DOHH2 (cell line): ENCODE results near the gene CRX.
"Not testable (repeated sequence)": the region's sequence is repeated elsewhere in the genome, so short reads cannot be mapped to it uniquely, and the experiment has no call there.

ENCODE experiments used
- H3F3A ChIP-seq: fragments of 200-600 bp; sonication (generic), shearing (Covaris generic); 2 replicates; pipeline ENCODE4 v1.6.0; 2016; ENCODE audit warnings: antibody characterized with exemption, mild to moderate bottlenecking; ENCODE audit not compliant: control insufficient read depth, insufficient read depth
- H3K27ac ChIP-seq: fragments of 200-600 bp; sonication (generic); 2 replicates; pipeline ENCODE4 v1.5.1; 2014; ENCODE audit warnings: low read depth, mild to moderate bottlenecking, low read length, moderate library complexity
- H3K27me3 ChIP-seq: fragments of 200-600 bp; sonication (generic); 2 replicates; pipeline ENCODE4 v1.6.1; 2014; ENCODE audit warnings: mild to moderate bottlenecking, low read length, mixed read lengths; ENCODE audit not compliant: control insufficient read depth
- H3K36me3 ChIP-seq: fragments of 200-600 bp; sonication (generic); 2 replicates; pipeline ENCODE4 v1.6.1; 2014; ENCODE audit warnings: mild to moderate bottlenecking, low read length, moderate library complexity, mixed read lengths; ENCODE audit not compliant: control insufficient read depth
- H3K4me1 ChIP-seq: fragments of 200-600 bp; sonication (generic); 2 replicates; pipeline ENCODE4 v1.6.1; 2014; ENCODE audit warnings: mild to moderate bottlenecking, low read length, mixed read lengths; ENCODE audit not compliant: control insufficient read depth
- H3K4me2 ChIP-seq: fragments of 200-600 bp; sonication (generic); 2 replicates; pipeline ENCODE4 v1.6.0; 2014; ENCODE audit warnings: mild to moderate bottlenecking, low read length, moderate library complexity
- H3K4me3 ChIP-seq: fragments of 200-600 bp; sonication (generic); 2 replicates; pipeline ENCODE4 v1.5.1; 2014; ENCODE audit warnings: mild to moderate bottlenecking, low read length, mixed read lengths
- H3K79me2 ChIP-seq: fragments of 200-600 bp; sonication (generic); 2 replicates; pipeline ENCODE4 v1.6.1; 2014; ENCODE audit warnings: mild to moderate bottlenecking, low read length, mixed read lengths; ENCODE audit not compliant: control insufficient read depth
- H3K9me2 ChIP-seq: fragments of 200-600 bp; sonication (generic); replicated peaks from 2 replicates; pipeline ENCODE4 v1.6.1; 2014; ENCODE audit warnings: mild to moderate bottlenecking, low read length, mixed read lengths; ENCODE audit not compliant: control insufficient read depth
- H3K9me3 ChIP-seq: fragments of 200-600 bp; sonication (generic); 2 replicates; pipeline ENCODE4 v1.6.1; 2014; ENCODE audit warnings: antibody characterized with exemption, low read length, mixed read lengths; ENCODE audit not compliant: control insufficient read depth, insufficient read depth
- H4K20me1 ChIP-seq: fragments of 200-600 bp; sonication (generic); 2 replicates; pipeline ENCODE4 v1.6.0; 2014; ENCODE audit warnings: low read depth, mild to moderate bottlenecking, antibody characterized with exemption, low read length, moderate library complexity; ENCODE audit not compliant: control insufficient read depth, insufficient read depth
- CTCF ChIP-seq: fragments of 200-600 bp; sonication (generic); IDR thresholded peaks from one replicate; pipeline ENCODE4 v1.5.1; 2014; ENCODE audit warnings: antibody characterized with exemption, mild to moderate bottlenecking, low read depth, low read length; ENCODE audit not compliant: poor library complexity, severe bottlenecking
- EZH2phosphoT487 ChIP-seq: fragments of 200-600 bp; sonication (generic); IDR thresholded peaks from 2 replicates; pipeline ENCODE4 v1.6.1; 2017; ENCODE audit warnings: borderline replicate concordance, mild to moderate bottlenecking, antibody characterized with exemption, low read length, moderate library complexity, mixed read lengths

Gene CRX

DNA sequence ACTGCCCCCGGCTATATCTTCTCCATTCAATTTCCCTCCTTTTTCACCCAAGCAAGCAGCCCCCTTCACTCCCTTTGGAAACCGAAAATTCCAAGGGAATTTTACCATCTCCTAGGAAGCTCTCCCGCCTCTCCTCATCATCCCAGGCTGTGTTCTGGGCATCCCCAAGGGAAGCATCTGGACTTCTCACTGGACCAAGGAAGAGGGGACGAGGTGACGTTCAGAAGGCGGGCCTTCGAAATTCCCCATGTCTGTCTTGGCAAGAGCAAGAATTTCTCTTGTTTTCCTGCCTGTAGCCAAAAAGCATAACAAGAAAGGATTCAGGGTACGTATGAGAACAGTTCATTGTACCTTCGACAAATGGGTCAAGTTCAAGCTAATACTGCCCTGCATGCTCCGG is 43.4 kb downstream of the CRX start:
- H3K36me3 ChIP-seq = no peaks in the 10 kb centered on the region
- no peak overlapping the region for H3K27ac ChIP-seq
- no peaks in the 10 kb centered on the region for H3K79me2 ChIP-seq
- no peaks in the 10 kb centered on the region for H3K9me2 ChIP-seq
- no peak overlapping the region for H3K4me3 ChIP-seq
- no peak overlapping the region for H3K4me2 ChIP-seq
- TF ChIP-seq CTCF (no peak), EZH2phosphoT487 (no peak)
- H4K20me1 ChIP-seq = no peaks in the 10 kb centered on the region
- H3K4me1 ChIP-seq = no peaks in the 10 kb centered on the region
- no peaks in the 10 kb centered on the region for H3K27me3 ChIP-seq
- no peaks in the 10 kb centered on the region for H3F3A ChIP-seq
- no peaks in the 10 kb centered on the region for H3K9me3 ChIP-seq

- no peaks in the 10 kb centered on the region for H3K9me2 ChIP-seq
- H4K20me1 ChIP-seq = no peaks in the 10 kb centered on the region
- no peaks in the 10 kb centered on the region for H3K9me3 ChIP-seq
- no peaks in the 10 kb centered on the region for H3K79me2 ChIP-seq
- no peaks in the 10 kb centered on the region for H3F3A ChIP-seq
- H3K36me3 ChIP-seq = no peaks in the 10 kb centered on the region
- H3K4me1 ChIP-seq = no peaks in the 10 kb centered on the region
- no peak for TF ChIP-seq CTCF
- no peak overlapping the region for H3K4me2 ChIP-seq
- H3K4me3 ChIP-seq = no peak overlapping the region
- no peak overlapping the region for H3K27ac ChIP-seq
- H3K27me3 ChIP-seq = no peaks in the 10 kb centered on the region
These were observed 57.2 kb downstream of the CRX start for GRCh38 chr19:47878906-47879305.

DNA sequence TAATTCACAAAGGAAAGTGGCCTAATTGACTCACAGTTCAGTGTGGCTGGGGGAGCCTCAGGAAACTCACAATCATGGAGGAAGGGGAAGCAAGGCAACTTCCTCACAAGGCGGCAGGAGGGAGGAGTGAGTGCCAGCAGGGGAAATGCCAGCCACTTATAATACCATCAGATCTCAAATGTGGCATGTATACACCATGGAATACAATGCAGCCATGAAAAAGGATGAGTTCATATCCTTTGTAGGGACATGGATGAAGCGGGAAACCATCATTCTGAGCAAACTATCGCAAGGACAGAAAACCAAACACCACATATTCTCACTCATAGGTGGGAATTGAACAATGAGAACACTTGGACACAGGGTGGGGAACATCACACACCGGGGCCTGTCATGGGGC is 57.6 kb downstream of the CRX start:
- H3K36me3 ChIP-seq, H3F3A ChIP-seq, H3K27ac ChIP-seq, H3K4me3 ChIP-seq, H3K9me3 ChIP-seq, H4K20me1 ChIP-seq, H3K4me2 ChIP-seq, H3K79me2 ChIP-seq, H3K4me1 ChIP-seq, H3K27me3 ChIP-seq, H3K9me2 ChIP-seq: not testable (repeated sequence)

DNA sequence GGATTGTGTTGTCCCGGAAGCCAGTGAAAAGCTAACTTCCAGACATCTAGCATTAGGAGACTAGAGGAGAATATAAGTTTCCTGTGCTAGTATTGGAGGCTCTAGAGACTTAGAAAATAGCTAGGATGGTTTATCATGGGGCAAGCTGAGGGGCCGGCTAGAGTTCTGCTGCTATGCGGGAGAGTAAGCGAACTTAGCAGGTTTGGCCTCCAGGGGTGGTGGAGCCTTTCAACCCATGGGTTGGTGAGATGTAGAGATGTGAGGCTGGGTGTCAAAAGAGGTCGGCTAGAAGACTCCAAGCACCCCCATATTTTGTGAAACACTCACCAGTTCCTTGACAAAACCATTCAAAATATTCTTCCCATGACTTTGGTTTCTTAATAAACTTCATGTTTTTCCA is 60.0 kb downstream of the CRX start:
- Histone ChIP-seq H3K36me3 (no peaks in the 10 kb centered on the region), H3K4me1 (no peaks in the 10 kb centered on the region), H4K20me1 (no peaks in the 10 kb centered on the region), H3K4me2 (no peak overlapping the region), H3K27me3 (no peaks in the 10 kb centered on the region), H3F3A (no peaks in the 10 kb centered on the region), H3K79me2 (no peaks in the 10 kb centered on the region), H3K27ac (no peak overlapping the region), H3K4me3 (no peak overlapping the region), H3K9me2 (no peaks in the 10 kb centered on the region), H3K9me3 (no peaks in the 10 kb centered on the region)
- TF ChIP-seq EZH2phosphoT487 (no peak), CTCF (no peak)
